Loucy (cell line): ENCODE measurements around the gene AKR1D1.
"Not testable (repeated sequence)": the region's sequence is repeated elsewhere in the genome, so short reads cannot be mapped to it uniquely, and the experiment has no call there.

Source experiments
- H2AFZ ChIP-seq: fragments of 200-600 bp; sonication (generic); 2 replicates; pipeline ENCODE4 v1.6.0; 2016; ENCODE audit warnings: antibody characterized with exemption, mild to moderate bottlenecking, low read length, moderate library complexity
- H3F3A ChIP-seq: fragments of 200-600 bp; 2 replicates; pipeline ENCODE4 v1.6.0; 2016; ENCODE audit warnings: antibody characterized with exemption, low read depth, mild to moderate bottlenecking
- H3K27me3 ChIP-seq: fragments of 200-600 bp; sonication (generic); 2 replicates; pipeline ENCODE4 v1.6.1; 2014; ENCODE audit warnings: low read length, mild to moderate bottlenecking; ENCODE audit not compliant: insufficient read depth, poor library complexity, severe bottlenecking
- H3K36me3 ChIP-seq: fragments of 200-600 bp; sonication (generic); 2 replicates; pipeline ENCODE4 v1.6.1; 2016; ENCODE audit warnings: low read length; ENCODE audit not compliant: insufficient read depth
- H3K4me1 ChIP-seq: fragments of 200-600 bp; sonication (generic); 2 replicates; pipeline ENCODE4 v1.5.1; 2014; ENCODE audit warnings: low read length, mild to moderate bottlenecking; ENCODE audit not compliant: insufficient read depth, poor library complexity, severe bottlenecking
- H3K4me2 ChIP-seq: fragments of 200-600 bp; sonication (generic); 2 replicates; pipeline ENCODE4 v1.6.0; 2014; ENCODE audit warnings: antibody characterized with exemption, low read length, low read depth, mild to moderate bottlenecking; ENCODE audit not compliant: poor library complexity, severe bottlenecking
- H3K4me3 ChIP-seq: fragments of 200-600 bp; sonication (generic); 2 replicates; pipeline ENCODE4 v1.5.1; 2014; ENCODE audit warnings: low read length, mild to moderate bottlenecking, mixed read lengths; ENCODE audit not compliant: poor library complexity, severe bottlenecking
- H3K79me2 ChIP-seq: fragments of 200-600 bp; sonication (generic); 2 replicates; pipeline ENCODE4 v1.6.1; 2014; ENCODE audit warnings: low read length; ENCODE audit not compliant: insufficient read depth
- H3K9ac ChIP-seq: fragments of 200-600 bp; sonication (generic); 2 replicates; pipeline ENCODE4 v1.6.0; 2014; ENCODE audit warnings: mild to moderate bottlenecking, low read depth, low read length, moderate library complexity; ENCODE audit not compliant: poor library complexity, severe bottlenecking
- H3K9me2 ChIP-seq: fragments of 200-600 bp; sonication (generic); replicated peaks from 2 replicates; pipeline ENCODE4 v1.6.1; 2016; ENCODE audit warnings: low read depth, low read length, mixed read lengths
- H3K9me3 ChIP-seq: fragments of 200-600 bp; sonication (generic); 2 replicates; pipeline ENCODE4 v1.6.1; 2014; ENCODE audit warnings: mild to moderate bottlenecking, antibody characterized with exemption, low read length, low read depth; ENCODE audit not compliant: insufficient read depth
- H4K20me1 ChIP-seq: fragments of 200-600 bp; sonication (generic); 2 replicates; pipeline ENCODE4 v1.6.0; 2014; ENCODE audit warnings: antibody characterized with exemption, low read length, mild to moderate bottlenecking; ENCODE audit not compliant: insufficient read depth, poor library complexity, severe bottlenecking
- CTCF ChIP-seq: fragments of 200-600 bp; sonication (generic); conservative IDR thresholded peaks from 2 replicates; pipeline ENCODE4 v1.5.1; 2014; ENCODE audit warnings: mild to moderate bottlenecking, antibody characterized with exemption, low read length
- EZH2phosphoT487 ChIP-seq: fragments of 200-600 bp; IDR thresholded peaks from 2 replicates; pipeline ENCODE4 v1.6.1; 2018; ENCODE audit warnings: antibody characterized with exemption, mild to moderate bottlenecking, moderate library complexity, borderline replicate concordance

Gene AKR1D1

GRCh38 chr7:138086563-138087270, 10.5 kb downstream of the AKR1D1 start:
- no peak for TF ChIP-seq CTCF
- TF ChIP-seq EZH2phosphoT487: no peak
- no peaks in the 10 kb centered on the region for H3F3A ChIP-seq
- H3K27me3 ChIP-seq: no peaks in the 10 kb centered on the region
- no peak overlapping the region for H2AFZ ChIP-seq
- no peaks in the 10 kb centered on the region for H3K36me3 ChIP-seq
- H3K4me2 ChIP-seq: no peak overlapping the region
- H3K9me2 ChIP-seq: no peaks in the 10 kb centered on the region
- H4K20me1 ChIP-seq: no peaks in the 10 kb centered on the region
- no peaks in the 10 kb centered on the region for H3K4me1 ChIP-seq
- no peaks in the 10 kb centered on the region for H3K79me2 ChIP-seq
- H3K4me3 ChIP-seq: no peak overlapping the region
- H3K9ac ChIP-seq: no peak overlapping the region
- no peaks in the 10 kb centered on the region for H3K9me3 ChIP-seq

- H3K9me3 ChIP-seq: no peaks in the 10 kb centered on the region
- no peak for TF ChIP-seq EZH2phosphoT487
- no peak for TF ChIP-seq CTCF
Measured at GRCh38 chr7:138089080-138089901, 13.0 kb downstream of the AKR1D1 start.

GRCh38 chr7:138091032-138091431, 14.8 kb downstream of the AKR1D1 start:
- TF ChIP-seq EZH2phosphoT487 (no peak), CTCF (no peak)
- Histone ChIP-seq H3K9me2 (no peaks in the 10 kb centered on the region), H3K4me2 (no peak overlapping the region)

More at GRCh38 chr7:138089080-138089901, 13.0 kb downstream of the AKR1D1 start:
- Histone ChIP-seq H3K4me2 (no peak overlapping the region), H3K27me3 (no peaks in the 10 kb centered on the region), H3K79me2 (no peaks in the 10 kb centered on the region), H3F3A (no peaks in the 10 kb centered on the region), H2AFZ (no peak overlapping the region), H4K20me1 (no peaks in the 10 kb centered on the region), H3K36me3 (no peaks in the 10 kb centered on the region), H3K9me2 (no peaks in the 10 kb centered on the region), H3K4me3 (no peak overlapping the region), H3K9ac (no peak overlapping the region), H3K4me1 (no peaks in the 10 kb centered on the region)

GRCh38 chr7:138091840-138092239, 15.6 kb downstream of the AKR1D1 start:
- H3K27me3 ChIP-seq: not testable (repeated sequence)

More at GRCh38 chr7:138091032-138091431, 14.8 kb downstream of the AKR1D1 start:
- H3K36me3 ChIP-seq: no peaks in the 10 kb centered on the region
- H3K4me3 ChIP-seq: no peak overlapping the region
- H2AFZ ChIP-seq: no peak overlapping the region
- H3K4me1 ChIP-seq: no peaks in the 10 kb centered on the region
- H4K20me1 ChIP-seq: no peaks in the 10 kb centered on the region
- no peaks in the 10 kb centered on the region for H3K79me2 ChIP-seq
- no peaks in the 10 kb centered on the region for H3K27me3 ChIP-seq
- no peaks in the 10 kb centered on the region for H3F3A ChIP-seq
- H3K9me3 ChIP-seq: no peaks in the 10 kb centered on the region
- no peak overlapping the region for H3K9ac ChIP-seq

More at GRCh38 chr7:138091840-138092239, 15.6 kb downstream of the AKR1D1 start:
- not testable (repeated sequence) for H3K4me3 ChIP-seq, H3K9me3 ChIP-seq, H3K9me2 ChIP-seq, H3K36me3 ChIP-seq, H3K79me2 ChIP-seq, H2AFZ ChIP-seq, H4K20me1 ChIP-seq, H3K4me1 ChIP-seq, H3K9ac ChIP-seq, H3K4me2 ChIP-seq, H3F3A ChIP-seq
